ENCODE results near the gene HSD17B3. TPM values are rescaled to one million over a fixed set of nuclear protein-coding genes. Genes with fewer than 3 reads are reported as not detected.
"Not testable (repeated sequence)": the region's sequence is repeated elsewhere in the genome, so short reads cannot be mapped to it uniquely, and the experiment has no call there.

The HSD17B3 gene
- total and polyA plus RNA-seq, 10 of the 15 experiments (the other 5 are each of a cell fraction or from before 2014, with no cell fraction given) = not detected

- in situ Hi-C loops (cut with MboI) = loop anchor here (5.0 kb wide), 1 partner anchor 80 kb away; no protein-coding TSS in a partner anchor
These were observed 65.0 kb downstream of the HSD17B3 start for GRCh38 chr9:96236854-96237550.

GRCh38 chr9:96236337-96236736 is 65.6 kb downstream of the HSD17B3 start:
- POLR2A ChIA-PET; H3K4me3 ChIP-seq; H2AFZ ChIP-seq (ENCODE audit: control insufficient read depth, low read depth, low read length); H3K36me3 ChIP-seq (ENCODE audit: control insufficient read depth in 2 of 2, insufficient read depth in 2 of 2, low read length in 1 of 2); DNase-seq (ENCODE audit: low read depth, low spot score); H3K9ac ChIP-seq (ENCODE audit: control insufficient read depth, insufficient read depth, low read length); H3K4me1 ChIP-seq (ENCODE audit: control insufficient read depth, insufficient read depth, low read length); FAIRE-seq; RAD21 ChIA-PET (ENCODE audit: unreplicated experiment); H3K9me3 ChIP-seq (replicated peaks; ENCODE audit: control insufficient read depth, insufficient read depth, low read length); H4K20me1 ChIP-seq (ENCODE audit: control insufficient read depth, insufficient read depth); H3K79me2 ChIP-seq (ENCODE audit: control insufficient read depth, insufficient read depth, low read length); H3K27me3 ChIP-seq (replicated peaks in 1 of 2; ENCODE audit: control insufficient read depth in 2 of 2, insufficient read depth in 2 of 2, low read length in 1 of 2); H3K27ac ChIP-seq (ENCODE audit: control insufficient read depth, insufficient read depth); BruUV-seq (replicated peaks); ATAC-seq; H3K4me2 ChIP-seq (ENCODE audit: control insufficient read depth, insufficient read depth): not testable (repeated sequence)
- intact Hi-C loops (cut with micrococcal nuclease; ENCODE audit: unreplicated experiment) = loop anchor here (10.0 kb wide), 1 partner anchor 428 kb away; no protein-coding TSS in a partner anchor
- 52% methylated on average over 6 of the region's 6 CpGs for WGBS (ENCODE audit: insufficient coverage, insufficient replicate concordance, low lambda C conversion rate, missing lambda C conversion rate)
- in situ Hi-C loops (cut with MboI) = loop anchor here (5.0 kb wide), 1 partner anchor 81 kb away; no protein-coding TSS in a partner anchor
- ChIA-PET CTCF (interaction anchor here (1.1 to 2.3 kb wide), 3 partner anchors 8 to 80 kb away, joined by 5 to 7 read pairs (median 5); no protein-coding TSS in a partner anchor), SMC1A (ENCODE audit: uncharacterized antibody, unreplicated experiment) (interaction anchor here (1.2 kb wide), 1 partner anchor 81 kb away, joined by 4 read pairs; no protein-coding TSS in a partner anchor)

More at GRCh38 chr9:96236854-96237550, 65.0 kb downstream of the HSD17B3 start:
- intact Hi-C loops (cut with micrococcal nuclease; ENCODE audit: unreplicated experiment) = loop anchor here (10.0 kb wide), 1 partner anchor 428 kb away; no protein-coding TSS in a partner anchor
- ChIA-PET SMC1A (ENCODE audit: uncharacterized antibody, unreplicated experiment) (interaction anchor here (0.5 to 1.2 kb wide), 4 partner anchors 29 to 98 kb away, joined by 3 to 4 read pairs (median 3); no protein-coding TSS in a partner anchor), POLR2A (no interaction called here), RAD21 (ENCODE audit: unreplicated experiment) (interaction anchor here (1.6 kb wide), 1 partner anchor 80 kb away, joined by 3 read pairs; no protein-coding TSS in a partner anchor), CTCF (interaction anchor here (1.1 to 2.3 kb wide), 3 partner anchors 9 to 80 kb away, joined by 5 to 7 read pairs (median 5); no protein-coding TSS in a partner anchor)
- no peaks in the 10 kb centered on the region for H3K79me2 ChIP-seq (ENCODE audit: control insufficient read depth, insufficient read depth, low read length)
- FAIRE-seq (no peak), DNase-seq (ENCODE audit: low read depth, low spot score) (no peak), ATAC-seq (no peak)
- H2AFZ ChIP-seq (ENCODE audit: control insufficient read depth, low read depth, low read length) = no peak overlapping the region
- no peak overlapping the region for H3K4me3 ChIP-seq
- H3K27ac ChIP-seq (ENCODE audit: control insufficient read depth, insufficient read depth) = no peak overlapping the region
- TF ChIP-seq SMARCA5 (IDR thresholded peaks at IDR 0.05) (no peak), SMC3 (IDR thresholded peaks at IDR 0.05; ENCODE audit: borderline replicate concordance, low read length) (no peak), SREBF1 (IDR thresholded peaks at IDR 0.05; ENCODE audit: low read length) (no peak), MTA2 (IDR thresholded peaks at IDR 0.05; ENCODE audit: low read depth) (no peak)
- TF ChIP-seq, protein P1, sequence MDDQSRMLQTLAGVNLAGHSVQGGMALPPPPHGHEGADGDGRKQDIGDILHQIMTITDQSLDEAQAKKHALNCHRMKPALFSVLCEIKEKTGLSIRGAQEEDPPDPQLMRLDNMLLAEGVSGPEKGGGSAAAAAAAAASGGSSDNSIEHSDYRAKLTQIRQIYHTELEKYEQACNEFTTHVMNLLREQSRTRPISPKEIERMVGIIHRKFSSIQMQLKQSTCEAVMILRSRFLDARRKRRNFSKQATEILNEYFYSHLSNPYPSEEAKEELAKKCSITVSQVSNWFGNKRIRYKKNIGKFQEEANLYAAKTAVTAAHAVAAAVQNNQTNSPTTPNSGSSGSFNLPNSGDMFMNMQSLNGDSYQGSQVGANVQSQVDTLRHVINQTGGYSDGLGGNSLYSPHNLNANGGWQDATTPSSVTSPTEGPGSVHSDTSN (IDR thresholded peaks at IDR 0.05; ENCODE audit: insufficient replicate concordance, low read depth, low read length) = no peak
- no peaks in the 10 kb centered on the region for H3K27me3 ChIP-seq (replicated peaks in 1 of 2; ENCODE audit: control insufficient read depth in 2 of 2, insufficient read depth in 2 of 2, low read length in 1 of 2)
- no peaks in the 10 kb centered on the region for H4K20me1 ChIP-seq (ENCODE audit: control insufficient read depth, insufficient read depth)
- H3K4me1 ChIP-seq (ENCODE audit: control insufficient read depth, insufficient read depth, low read length) = peaks cover 9% of the 10 kb centered on the region
- no peaks in the 10 kb centered on the region for H3K36me3 ChIP-seq (ENCODE audit: control insufficient read depth in 2 of 2, insufficient read depth in 2 of 2, low read length in 1 of 2)
- BruUV-seq (replicated peaks) = no TSS peak
- no peaks in the 10 kb centered on the region; the same call in 2 of the 3 replicates for H3K9me3 ChIP-seq (replicated peaks; ENCODE audit: control insufficient read depth, insufficient read depth, low read length)
- no peak overlapping the region for H3K9ac ChIP-seq (ENCODE audit: control insufficient read depth, insufficient read depth, low read length)
- 13% methylated on average over 5 of the region's 5 CpGs for WGBS (ENCODE audit: insufficient coverage, insufficient replicate concordance, low lambda C conversion rate, missing lambda C conversion rate)
- no peak overlapping the region for H3K4me2 ChIP-seq (ENCODE audit: control insufficient read depth, insufficient read depth)
